ENCODE results near the gene CMTM4.

Gene CMTM4

DNA sequence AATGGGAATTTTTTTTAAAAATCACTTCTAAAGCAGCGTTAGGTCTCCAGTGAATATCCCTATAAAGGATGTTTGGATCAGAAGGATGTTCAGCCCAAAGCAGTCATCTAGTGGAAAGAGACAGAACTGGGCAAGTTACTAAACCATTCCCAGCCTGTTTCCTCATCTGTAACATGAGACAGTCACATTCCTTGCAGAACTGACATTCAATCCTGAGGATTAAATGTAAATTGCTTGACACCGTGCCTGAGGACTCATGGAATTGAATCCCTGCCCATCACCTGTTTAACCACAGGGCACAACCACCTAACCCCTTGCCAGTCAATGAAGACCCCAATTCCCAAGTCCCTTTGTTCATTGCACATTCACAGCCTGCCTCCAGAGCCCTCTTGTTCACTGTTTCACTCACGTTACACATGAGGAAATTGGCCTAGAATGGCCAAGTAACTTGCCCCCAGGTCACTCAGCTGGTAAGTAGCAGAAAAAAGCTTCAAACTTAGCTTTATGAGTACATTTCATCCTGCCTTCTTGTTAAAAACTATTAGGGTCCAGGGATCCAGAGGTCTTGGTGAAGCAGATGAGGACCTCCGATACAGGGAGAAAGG lies 115.8 kb downstream of the CMTM4 start:
- TF ChIP-seq, protein P1, sequence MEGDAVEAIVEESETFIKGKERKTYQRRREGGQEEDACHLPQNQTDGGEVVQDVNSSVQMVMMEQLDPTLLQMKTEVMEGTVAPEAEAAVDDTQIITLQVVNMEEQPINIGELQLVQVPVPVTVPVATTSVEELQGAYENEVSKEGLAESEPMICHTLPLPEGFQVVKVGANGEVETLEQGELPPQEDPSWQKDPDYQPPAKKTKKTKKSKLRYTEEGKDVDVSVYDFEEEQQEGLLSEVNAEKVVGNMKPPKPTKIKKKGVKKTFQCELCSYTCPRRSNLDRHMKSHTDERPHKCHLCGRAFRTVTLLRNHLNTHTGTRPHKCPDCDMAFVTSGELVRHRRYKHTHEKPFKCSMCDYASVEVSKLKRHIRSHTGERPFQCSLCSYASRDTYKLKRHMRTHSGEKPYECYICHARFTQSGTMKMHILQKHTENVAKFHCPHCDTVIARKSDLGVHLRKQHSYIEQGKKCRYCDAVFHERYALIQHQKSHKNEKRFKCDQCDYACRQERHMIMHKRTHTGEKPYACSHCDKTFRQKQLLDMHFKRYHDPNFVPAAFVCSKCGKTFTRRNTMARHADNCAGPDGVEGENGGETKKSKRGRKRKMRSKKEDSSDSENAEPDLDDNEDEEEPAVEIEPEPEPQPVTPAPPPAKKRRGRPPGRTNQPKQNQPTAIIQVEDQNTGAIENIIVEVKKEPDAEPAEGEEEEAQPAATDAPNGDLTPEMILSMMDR (IDR thresholded peaks at IDR 0.05; ENCODE audit: insufficient read depth, missing control alignments), result no peak
- FAIRE-seq (no peak), DNase-seq (ENCODE audit: insufficient read length, low spot score) (no peak)

DNA sequence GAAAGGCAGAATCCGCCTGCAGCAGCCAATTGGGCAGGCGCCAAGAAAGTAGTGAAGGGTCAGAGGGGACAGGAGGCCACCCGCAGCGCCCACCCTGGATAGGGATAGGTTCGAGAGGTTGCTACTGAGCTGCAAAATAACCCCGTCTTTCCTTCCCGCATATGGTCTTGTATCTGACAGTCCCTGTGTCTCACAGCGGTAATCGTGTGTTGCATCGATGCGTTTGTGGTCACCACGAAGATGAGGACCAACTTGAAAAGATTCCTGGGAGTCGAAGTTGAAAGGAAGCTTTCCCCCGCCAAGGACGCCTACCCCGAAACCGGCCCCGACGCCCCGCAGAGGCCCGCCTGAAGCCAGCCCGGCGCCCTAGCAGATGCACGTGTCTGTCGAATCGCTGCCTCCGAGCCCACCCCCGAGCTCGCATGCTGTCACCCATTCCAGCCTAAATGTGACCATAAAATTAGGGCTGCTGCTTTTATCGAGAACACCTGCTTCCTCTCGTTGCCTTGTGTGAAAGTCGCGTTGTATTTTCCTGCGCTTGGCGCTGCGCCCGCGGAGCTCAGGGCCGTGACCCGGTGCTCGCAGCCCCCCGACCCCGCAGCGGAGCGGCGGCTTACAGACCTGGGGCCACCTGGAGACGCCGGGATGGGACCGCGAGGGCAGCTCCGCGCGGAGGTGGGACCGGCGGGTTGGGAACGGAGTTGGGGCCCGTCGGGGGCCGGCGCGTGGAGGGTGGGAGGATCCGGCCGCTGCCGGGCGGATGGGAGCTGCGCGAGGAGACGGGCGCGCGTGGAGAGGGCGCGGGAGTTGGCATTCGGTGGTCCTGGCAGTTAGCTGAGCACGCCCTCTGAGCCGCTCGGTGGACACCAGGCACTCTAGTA lies 117.7 kb downstream of the CMTM4 start, which contains the start of gene CMTM2:
CMTM2 (plus strand) TSS at position 813 of the 881 bp plus-strand sequence. CDS start 145 bp downstream, outside the sequence.
- FAIRE-seq, result no peak
- DNase-seq (ENCODE audit: insufficient read length, low spot score), result no peak
- TF ChIP-seq, protein P1 (IDR thresholded peaks at IDR 0.05; ENCODE audit: insufficient read depth, missing control alignments), result no peak

DNA sequence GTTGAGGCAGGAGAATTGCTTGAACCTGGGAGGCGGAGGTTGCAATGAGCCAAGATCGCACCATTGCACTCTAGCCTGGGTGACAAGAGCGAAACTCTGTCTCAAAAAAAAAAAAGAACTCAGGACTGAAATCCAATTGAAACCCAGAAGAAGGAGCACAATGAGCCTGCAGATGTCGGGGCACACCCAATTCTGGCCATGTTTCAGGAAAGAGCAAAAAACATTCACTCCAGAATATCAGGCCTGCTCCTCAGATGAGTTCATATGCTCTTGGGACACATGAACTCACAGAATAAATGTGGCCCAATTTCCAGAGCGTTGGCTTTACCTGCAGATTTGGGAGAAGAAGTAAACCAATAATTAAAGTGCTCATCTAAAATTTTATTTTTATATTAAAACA lies 120.2 kb downstream of the CMTM4 start:
- TF ChIP-seq, protein P1 (IDR thresholded peaks at IDR 0.05; ENCODE audit: insufficient read depth, missing control alignments), result no peak
- FAIRE-seq (no peak), DNase-seq (ENCODE audit: insufficient read length, low spot score) (no peak)

DNA sequence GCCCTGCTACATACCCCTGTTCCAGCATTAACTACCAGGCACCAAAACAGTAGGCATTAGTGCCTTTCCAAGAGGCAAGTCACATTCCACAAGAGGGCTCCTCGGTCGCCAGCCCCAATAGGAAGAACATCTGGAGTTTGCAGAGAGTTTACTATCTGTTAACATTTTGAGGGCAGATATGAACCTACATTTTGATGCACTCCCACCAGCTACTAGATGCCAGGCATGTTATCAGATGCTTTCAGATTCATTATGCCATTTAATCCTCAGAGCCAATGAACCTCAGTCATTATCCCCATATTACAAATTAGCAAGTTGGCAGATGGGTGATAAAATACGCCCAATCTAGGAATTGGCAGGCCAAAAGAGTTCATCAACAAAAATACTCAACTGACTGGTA lies 121.5 kb downstream of the CMTM4 start:
- TF ChIP-seq, protein P1 (IDR thresholded peaks at IDR 0.05; ENCODE audit: insufficient read depth, missing control alignments), result no peak
- FAIRE-seq (no peak), DNase-seq (ENCODE audit: insufficient read length, low spot score) (no peak)

DNA sequence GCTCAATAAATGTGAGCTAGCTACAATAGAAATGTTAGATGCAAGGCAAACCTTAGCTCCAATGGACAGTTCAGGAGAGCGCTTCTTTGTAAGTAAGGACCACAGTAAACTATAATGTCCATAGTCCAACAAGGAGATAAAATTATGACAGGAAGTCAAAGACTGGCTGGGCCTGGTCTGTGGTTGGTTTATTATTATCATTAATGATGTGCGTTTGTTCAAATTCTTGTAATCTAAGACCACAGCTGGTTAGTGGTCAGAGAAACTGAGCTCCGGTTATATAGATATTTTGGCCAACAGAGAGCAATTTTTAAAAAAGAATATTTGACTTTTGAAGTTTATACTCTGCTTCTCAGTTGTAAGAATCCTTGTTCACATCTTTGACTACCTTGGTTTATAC lies 122.0 kb downstream of the CMTM4 start:
- DNase-seq (ENCODE audit: insufficient read length, low spot score) (no peak), FAIRE-seq (no peak)
- TF ChIP-seq, protein P1 (IDR thresholded peaks at IDR 0.05; ENCODE audit: insufficient read depth, missing control alignments), result no peak

DNA sequence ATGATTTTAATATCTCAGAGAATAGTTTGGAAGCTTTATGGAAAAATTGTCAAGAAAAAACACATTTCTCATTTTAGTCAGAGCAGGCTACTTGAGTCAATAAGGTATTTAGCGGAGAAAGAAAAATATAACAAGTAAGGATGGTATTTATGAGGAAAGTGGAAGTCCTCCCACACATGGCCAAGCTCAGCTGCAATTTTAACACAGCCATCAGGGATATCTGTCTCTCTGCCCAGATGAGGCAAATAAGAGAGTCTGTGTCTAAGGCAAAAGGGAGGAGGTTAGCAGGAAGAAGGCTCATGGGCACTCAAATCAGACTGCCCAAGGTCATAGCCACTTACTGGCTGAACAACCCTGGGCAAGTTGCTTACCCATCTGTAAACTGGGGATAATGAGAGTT lies 122.5 kb downstream of the CMTM4 start:
- TF ChIP-seq, protein P1 (IDR thresholded peaks at IDR 0.05; ENCODE audit: insufficient read depth, missing control alignments), result no peak
- FAIRE-seq, result no peak
- no peak for DNase-seq (ENCODE audit: insufficient read length, low spot score)

DNA sequence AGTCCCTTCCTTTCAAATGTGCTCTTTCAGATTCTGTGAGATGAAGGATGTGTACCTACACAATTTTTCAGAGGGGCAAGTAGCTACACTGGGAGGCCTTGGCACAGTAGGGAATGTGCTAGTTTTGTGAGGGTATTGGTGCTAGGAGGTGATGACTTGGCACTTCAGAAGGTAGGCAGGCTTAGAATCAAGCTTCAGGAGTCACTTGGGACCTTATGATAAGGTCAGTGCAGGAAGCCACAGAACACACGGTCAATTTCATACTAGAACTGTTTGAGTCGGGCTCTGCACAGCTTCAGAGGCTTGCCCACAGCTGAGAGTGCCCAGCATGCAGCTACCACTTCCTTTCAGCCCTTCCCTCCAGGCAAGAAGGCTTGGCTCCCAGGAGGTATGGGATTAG lies 124.2 kb downstream of the CMTM4 start:
- DNase-seq (ENCODE audit: insufficient read length, low spot score), result no peak
- FAIRE-seq, result no peak
- TF ChIP-seq, protein P1 (IDR thresholded peaks at IDR 0.05; ENCODE audit: insufficient read depth, missing control alignments), result no peak

Data from D721Med (cell line).